HCT116 (cell line): ENCODE data around the gene ATP1A1.

ENCODE experiments used
- JUND ChIP-seq: IDR thresholded peaks from 2 replicates; pipeline ENCODE4 v1.6.1; 2012
- TF ChIP-seq, protein P1 (sequence below): IDR thresholded peaks from 2 replicates; pipeline ENCODE4 v1.6.1; 2012

GRCh38 chr1:116412480-116412798 lies 39.4 kb downstream of the ATP1A1 start:
- TF ChIP-seq JUND, result no peak
- TF ChIP-seq, protein P1, sequence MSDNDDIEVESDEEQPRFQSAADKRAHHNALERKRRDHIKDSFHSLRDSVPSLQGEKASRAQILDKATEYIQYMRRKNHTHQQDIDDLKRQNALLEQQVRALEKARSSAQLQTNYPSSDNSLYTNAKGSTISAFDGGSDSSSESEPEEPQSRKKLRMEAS, result no peak
